HG02852 (cell line): ENCODE data around the gene MCRIP2.

Experiments
- ATAC-seq: cut with Tn5 transposase; IDR thresholded peaks from one replicate; pipeline ENCODE4 v1.9.1; 2021; ENCODE audit warnings: mild to moderate bottlenecking, moderate library complexity; ENCODE audit not compliant: unreplicated experiment

Gene MCRIP2

DNA sequence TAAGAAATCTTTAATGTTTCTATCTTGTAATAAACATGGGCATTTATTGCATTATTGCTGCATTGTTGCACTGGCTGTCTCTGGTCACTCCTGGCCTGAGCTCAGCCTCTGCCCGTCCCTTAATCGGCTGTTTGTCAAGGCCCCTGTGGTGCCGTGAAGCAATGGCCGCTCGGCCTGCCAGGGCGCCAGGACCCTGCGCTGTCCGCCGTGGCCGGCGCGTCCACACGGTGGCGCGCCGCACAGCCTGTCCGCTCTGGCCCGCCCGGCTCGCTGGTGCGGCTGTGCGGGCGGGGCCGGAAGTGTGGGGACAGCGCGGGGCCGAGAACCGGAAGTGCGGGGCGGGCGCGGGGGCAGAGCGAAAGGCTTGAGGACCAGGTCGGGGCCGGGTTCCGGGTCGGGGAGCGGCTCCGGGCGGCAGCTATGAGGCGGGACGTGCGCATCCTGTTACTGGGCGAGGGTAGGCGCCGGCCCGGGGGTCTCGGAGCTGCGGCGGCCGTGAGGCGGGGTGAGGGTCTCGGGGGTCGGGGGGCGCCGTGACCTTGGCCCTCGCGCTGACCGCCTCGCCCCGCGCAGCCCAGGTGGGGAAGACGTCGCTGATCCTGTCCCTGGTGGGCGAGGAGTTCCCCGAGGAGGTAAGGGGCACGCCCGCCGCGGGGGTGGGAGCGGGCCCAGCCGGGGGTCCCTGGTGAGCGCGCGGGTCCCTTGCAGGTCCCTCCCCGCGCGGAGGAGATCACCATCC, 26.3 kb downstream of the MCRIP2 start, which contains the start of gene RHOT2:
RHOT2 (plus strand) TSS at position 353 of the 739 bp plus-strand sequence; CDS start at position 421, 68 bp downstream.
- peak; percentile 80 for ATAC-seq

DNA sequence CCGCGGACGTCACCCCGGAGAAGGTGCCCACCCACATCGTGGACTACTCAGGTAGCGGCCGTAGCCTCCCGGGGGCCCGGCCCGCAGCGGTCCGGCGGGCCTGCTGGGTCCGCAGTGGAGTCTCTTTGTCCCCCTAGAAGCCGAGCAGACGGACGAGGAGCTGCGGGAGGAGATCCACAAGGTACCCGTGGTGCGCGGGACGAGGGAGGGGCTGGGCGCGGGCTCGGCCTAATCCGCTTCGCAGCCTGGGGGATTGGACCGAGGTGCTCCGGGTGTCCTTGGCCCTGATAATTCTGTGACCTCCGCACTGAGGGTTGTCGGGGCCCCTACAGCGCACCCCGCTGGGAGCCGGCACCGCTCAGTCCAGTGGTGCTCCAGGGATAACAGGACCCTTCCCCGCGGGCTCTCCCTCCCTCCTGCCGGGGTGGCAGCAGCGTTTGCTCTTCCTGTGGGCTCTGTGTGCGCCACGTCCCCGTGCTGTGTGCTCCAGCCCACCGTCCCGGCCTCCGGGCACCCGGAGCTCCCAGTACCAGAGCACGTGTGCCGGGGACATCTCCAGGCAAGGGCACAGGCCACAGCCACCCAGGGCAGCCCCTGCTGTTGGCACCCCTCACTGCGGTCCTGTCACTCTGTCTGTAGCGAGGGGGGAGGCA, 27.0 kb downstream of the MCRIP2 start:
- ATAC-seq, result peak; percentile 10

GRCh38 chr16:669666-670065, 28.0 kb downstream of the MCRIP2 start:
- ATAC-seq, result no peak

- no peak for ATAC-seq
These were observed 29.1 kb downstream of the MCRIP2 start for GRCh38 chr16:670485-671352.

DNA sequence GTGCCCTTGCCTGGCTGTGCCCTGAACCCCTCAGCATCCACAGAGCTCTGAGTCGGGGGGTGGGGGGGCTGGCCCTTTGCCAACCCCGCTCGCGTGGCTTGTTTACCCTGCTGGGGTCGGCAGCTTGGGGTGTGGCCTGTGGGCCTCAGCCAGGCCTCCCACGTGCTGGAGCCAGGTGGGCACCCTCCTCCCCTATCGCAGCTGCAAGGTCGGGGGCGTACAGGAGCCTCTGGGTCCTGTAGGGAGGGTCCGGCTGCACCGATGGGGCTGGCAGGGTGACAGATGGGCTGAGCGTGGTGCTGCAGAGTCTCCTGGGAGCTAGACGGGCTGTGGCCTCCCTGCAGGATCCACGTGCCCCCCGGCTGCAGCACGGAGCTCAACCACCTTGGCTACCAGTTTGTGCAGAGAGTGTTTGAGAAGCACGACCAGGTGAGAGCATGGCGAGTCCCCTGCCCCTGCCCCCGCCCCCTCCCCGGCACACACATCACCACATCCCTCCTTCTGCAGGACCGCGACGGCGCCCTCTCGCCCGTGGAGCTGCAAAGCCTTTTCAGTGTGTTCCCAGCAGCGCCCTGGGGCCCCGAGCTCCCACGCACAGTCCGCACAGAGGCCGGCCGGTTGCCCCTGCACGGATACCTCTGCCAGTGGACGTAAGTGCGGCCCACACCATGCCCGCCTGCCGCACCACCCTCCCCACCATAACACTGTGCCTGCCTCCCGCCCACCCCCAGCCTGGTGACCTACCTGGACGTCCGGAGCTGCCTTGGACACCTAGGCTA, 29.9 kb downstream of the MCRIP2 start:
- ATAC-seq, result no peak

- ATAC-seq, result no peak
These were observed 30.7 kb downstream of the MCRIP2 start for GRCh38 chr16:672371-672770.

DNA sequence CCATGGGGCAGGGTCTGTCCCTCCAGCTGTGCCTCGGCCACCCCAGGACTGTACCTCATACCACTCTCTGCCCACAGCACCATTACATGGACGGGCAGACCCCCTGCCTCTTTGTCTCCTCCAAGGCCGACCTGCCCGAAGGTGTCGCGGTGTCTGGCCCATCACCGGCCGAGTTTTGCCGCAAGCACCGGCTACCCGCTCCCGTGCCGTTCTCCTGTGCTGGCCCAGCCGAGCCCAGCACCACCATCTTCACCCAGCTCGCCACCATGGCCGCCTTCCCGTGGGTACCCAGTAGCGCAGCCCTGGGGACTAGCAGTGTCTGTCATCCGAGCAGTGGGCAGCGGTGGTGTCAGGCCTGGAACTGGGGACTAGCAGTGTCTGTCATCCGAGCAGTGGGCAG, 31.2 kb downstream of the MCRIP2 start:
- no peak for ATAC-seq

DNA sequence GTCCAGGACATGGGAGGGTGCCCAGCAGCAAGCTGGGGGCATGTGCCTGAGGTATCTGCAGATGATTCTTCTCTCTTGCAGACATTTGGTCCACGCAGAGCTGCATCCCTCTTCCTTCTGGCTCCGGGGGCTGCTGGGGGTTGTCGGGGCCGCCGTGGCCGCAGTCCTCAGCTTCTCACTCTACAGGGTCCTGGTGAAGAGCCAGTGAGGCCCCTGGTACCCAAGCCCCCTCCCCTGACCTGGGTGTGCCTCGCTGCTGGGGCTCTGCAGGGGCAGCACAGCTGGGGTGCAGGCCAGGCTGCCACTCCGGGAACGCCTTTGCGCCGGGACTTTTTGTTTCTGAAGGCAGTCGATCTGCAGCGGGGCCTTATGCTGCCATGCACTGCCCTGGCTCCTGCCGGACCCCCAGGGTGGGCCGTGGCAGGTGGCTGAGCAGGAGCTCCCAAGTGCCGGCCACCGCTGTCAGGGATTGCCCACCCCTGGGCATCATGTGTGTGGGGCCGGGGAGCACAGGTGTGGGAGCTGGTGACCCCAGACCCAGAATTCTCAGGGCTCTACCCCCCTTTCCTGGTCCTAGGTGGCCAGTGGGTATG, 31.9 kb downstream of the MCRIP2 start:
- no peak for ATAC-seq

DNA sequence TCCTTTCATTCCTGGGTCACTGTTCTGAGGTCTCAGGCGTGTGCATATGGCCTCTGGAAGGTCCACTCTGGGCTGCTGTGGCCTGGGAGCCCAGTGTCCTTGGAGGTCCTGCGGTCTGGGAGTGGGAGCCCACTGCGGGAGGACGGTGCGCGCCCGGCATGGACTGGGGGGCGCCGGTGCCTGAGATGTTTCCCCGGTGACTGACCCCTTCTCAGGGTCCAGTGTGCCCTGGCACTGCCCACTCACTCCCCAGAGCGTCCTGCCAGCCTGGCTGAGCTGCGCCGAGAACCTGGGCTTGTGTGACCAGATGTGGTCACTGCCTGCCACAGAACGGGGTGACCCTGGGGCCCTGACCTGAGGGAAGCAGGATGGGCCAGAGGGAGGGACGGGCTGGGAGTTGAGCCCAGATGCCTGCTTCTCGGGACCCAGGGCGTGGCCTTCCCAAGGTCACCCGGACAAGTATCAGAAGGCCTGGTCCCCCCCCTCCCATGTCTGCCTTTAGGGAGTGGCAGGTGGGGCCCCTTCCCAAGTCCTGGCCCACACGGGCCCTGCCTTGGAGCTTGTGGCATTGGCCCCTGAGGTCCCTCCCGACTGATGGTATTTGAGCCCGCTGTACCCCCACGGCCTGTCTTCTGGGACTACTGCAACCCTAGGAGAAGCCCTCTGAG, 32.7 kb downstream of the MCRIP2 start:
- ATAC-seq, result no peak

DNA sequence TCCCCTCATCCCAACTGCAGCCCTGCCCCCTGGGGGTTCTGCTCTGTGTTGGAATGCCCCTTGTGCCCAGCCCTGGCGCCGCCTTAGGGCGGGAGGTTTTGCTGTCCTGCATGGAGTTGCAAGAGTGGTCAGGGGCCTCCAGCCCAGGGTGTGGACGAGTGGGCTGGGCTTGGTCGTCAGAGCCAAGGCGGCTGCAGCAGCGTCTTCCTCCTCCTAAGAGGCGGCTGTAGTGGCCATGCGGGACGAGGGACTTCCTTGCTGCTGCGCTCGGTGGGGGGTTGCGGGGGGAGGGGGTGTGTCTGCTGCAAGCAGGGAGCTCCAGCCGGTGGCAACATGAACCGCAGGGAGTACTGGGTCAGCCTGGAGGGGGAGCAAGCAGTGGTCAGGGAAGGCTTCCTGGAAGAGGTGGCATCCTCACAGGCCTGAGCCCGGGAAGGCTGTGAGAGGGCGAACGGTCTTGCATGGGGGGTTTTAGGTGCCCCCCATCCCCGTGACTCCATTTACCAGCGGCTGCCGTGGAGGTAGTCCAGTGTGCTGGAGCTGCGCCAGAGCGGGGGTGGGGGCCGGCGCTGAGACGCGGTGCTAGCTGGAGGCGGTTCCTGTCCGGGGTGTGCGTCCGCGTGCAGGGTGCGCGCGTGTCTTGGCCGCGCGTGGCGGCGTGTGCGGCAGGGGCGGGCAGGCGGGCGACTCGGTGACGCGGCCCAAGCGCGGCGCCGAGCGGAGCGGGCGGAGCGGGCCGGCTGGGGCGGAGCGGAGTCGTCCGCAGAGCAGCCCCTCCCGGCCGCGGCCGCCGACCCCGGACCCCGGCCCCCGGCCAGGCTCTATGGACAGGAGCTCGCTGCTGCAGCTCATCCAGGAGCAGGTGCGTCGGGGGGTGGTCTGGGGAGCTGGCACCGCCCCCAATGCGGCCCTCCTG, 33.6 kb downstream of the MCRIP2 start, which contains the start of gene RHBDL1:
RHBDL1 (plus strand) TSS at position 704 of the 916 bp plus-strand sequence; CDS start at position 824, 120 bp downstream.
- ATAC-seq, result no peak

- no peak for ATAC-seq
These were observed 34.4 kb downstream of the MCRIP2 start for GRCh38 chr16:675884-676564.

GRCh38 chr16:676565-676902, 34.9 kb downstream of the MCRIP2 start:
- ATAC-seq, result no peak

GRCh38 chr16:676913-677312, 35.3 kb downstream of the MCRIP2 start:
- no peak for ATAC-seq

DNA sequence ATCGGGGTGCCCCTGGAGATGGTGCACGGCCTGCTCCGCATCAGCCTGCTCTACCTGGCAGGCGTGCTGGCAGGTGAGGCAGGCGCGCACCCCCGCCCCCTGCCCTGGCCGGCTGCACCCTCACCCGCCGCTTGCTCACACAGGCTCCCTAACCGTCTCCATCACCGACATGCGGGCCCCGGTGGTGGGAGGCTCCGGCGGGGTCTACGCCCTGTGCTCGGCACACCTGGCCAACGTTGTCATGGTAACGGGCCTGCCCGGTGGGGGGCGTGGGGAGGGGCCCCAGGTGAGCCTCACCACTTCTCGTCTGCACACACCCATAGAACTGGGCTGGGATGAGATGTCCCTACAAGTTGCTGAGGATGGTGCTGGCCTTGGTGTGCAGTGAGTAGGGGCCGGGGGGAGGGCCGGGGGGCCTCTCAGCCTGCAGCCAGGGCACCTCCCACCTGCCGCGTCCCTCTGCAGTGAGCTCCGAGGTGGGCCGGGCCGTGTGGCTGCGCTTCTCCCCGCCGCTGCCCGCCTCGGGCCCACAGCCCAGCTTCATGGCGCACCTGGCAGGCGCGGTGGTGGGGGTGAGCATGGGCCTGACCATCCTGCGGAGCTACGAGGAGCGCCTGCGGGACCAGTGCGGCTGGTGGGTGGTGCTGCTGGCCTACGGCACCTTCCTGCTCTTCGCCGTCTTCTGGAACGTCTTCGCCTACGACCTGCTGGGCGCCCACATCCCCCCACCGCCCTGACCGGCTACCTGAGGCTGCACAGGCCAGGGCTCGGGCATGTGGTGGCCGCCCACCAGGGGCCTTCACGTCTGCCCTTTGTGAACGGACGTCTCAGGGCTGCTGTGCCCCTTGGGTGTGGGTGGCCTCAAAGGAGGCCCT, 35.9 kb downstream of the MCRIP2 start:
- no peak for ATAC-seq

DNA sequence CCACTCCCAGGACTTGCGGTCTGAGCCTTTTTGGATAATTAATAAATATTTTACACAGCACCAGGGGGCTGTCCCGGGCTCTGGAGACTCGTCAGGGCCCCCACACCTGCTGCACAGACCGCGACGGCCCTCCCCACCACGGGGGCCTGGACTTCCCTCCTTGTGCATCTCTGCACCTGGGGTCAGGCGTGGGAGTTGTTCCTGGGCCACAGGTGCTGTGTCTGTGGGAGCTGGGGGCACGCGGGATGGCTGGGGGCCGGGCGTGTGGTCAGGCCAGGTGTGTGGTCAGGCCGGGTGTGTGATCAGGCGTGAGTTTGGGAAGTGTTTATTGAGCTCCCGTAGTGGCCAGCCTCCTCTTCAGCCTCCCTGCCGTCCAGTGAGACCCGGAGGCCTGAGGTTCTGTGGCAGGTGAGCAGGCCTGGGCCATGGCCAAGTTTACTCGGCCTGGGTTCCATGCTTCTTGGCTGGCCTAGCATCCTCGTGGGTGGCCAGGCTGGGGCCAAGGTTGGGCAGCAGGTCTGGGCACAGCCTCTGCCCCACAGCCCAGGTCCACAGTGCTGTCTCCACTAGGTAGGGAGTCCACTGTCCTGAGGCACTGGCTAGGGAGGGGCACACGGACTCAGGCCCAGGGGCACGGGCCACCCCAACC, 36.7 kb downstream of the MCRIP2 start:
- ATAC-seq, result no peak
